Large intestine (tissue), 12 donors: ENCODE results near the gene RO60. TPM values are rescaled to one million over a fixed set of nuclear protein-coding genes. Genes with fewer than 3 reads are reported as not detected.

ENCODE experiments used
- DNase-seq, 2 donors: peaks; one replicate each; pipeline versions ENCODE4 v3.0.0 to v3.0.0-alpha.2; 2013
- H3K27ac ChIP-seq: one replicate; pipeline ENCODE4 v1.5.1; 2013; ENCODE audit warnings: low read length
- H3K27me3 ChIP-seq: 2 replicates; pipeline ENCODE4 v1.6.1; 2013; ENCODE audit warnings: low read length; ENCODE audit not compliant: control insufficient read depth, insufficient read depth
- H3K36me3 ChIP-seq: 2 replicates; pipeline ENCODE4 v1.6.1; 2013; ENCODE audit warnings: low read length; ENCODE audit not compliant: control insufficient read depth, insufficient read depth
- H3K4me1 ChIP-seq: one replicate; pipeline ENCODE4 v1.6.1; 2013; ENCODE audit warnings: low read length; ENCODE audit not compliant: control insufficient read depth, insufficient read depth
- H3K4me3 ChIP-seq: one replicate; pipeline ENCODE4 v1.5.1; 2013; ENCODE audit warnings: low read length
- H3K9me3 ChIP-seq: one replicate; pipeline ENCODE4 v1.6.1; 2013; ENCODE audit warnings: mild to moderate bottlenecking, low read depth, low read length, moderate library complexity; ENCODE audit not compliant: control insufficient read depth
- WGBS: methylation state at CpG from one replicate; pipeline ENCODE4 v1.1.5; 2013; ENCODE audit warnings: low lambda C conversion rate; ENCODE audit not compliant: insufficient coverage; 5-methylcytosine and 5-hydroxymethylcytosine counted together
- long read RNA-seq, 11 donors: transcript quantifications; one replicate each; lab custom pipeline, GENCODE V29; 2026
- polyA plus RNA-seq: library from polyadenylated mRNA; unstranded; fragments of 120-200 nt; gene quantifications from one replicate; pipeline ENCODE4 v1.2.1, GENCODE V29; 2013

RO60 gene
- polyA plus RNA-seq, result 27.9 TPM
- long read RNA-seq, donor 1, partial matches to known transcripts, result 0 of 2 reads
- long read RNA-seq, donor 1, other reads (novel, unspliced or antisense), result 0 of 2 reads
- long read RNA-seq, donor 2, partial matches to known transcripts, result 53 of 59 reads
- long read RNA-seq, donor 2, other reads (novel, unspliced or antisense), result 0 of 59 reads
- long read RNA-seq, donor 3, result 0 reads
- long read RNA-seq, donor 4, partial matches to known transcripts, result 5 of 5 reads
- long read RNA-seq, donor 4, other reads (novel, unspliced or antisense), result 0 of 5 reads
- long read RNA-seq, donor 5, full-length matches to known transcripts, result 4 of 4 reads
- long read RNA-seq, donor 5, partial matches to known transcripts, result 0 of 4 reads
- long read RNA-seq, donor 5, other reads (novel, unspliced or antisense), result 0 of 4 reads
- long read RNA-seq, donor 6, full-length matches to known transcripts, result 3 of 14 reads
- long read RNA-seq, donor 6, partial matches to known transcripts, result 11 of 14 reads
- long read RNA-seq, donor 6, other reads (novel, unspliced or antisense), result 0 of 14 reads
- long read RNA-seq, donor 7, transcript TROVE2-206 (9 exons, 2,143 nt), result major isoform, 6 of 22 reads
- long read RNA-seq, donor 7, partial matches to known transcripts, result 15 of 22 reads
- long read RNA-seq, donor 7, other reads (novel, unspliced or antisense), result 0 of 22 reads
- long read RNA-seq, donor 8, full-length matches to known transcripts, result 7 of 17 reads
- long read RNA-seq, donor 8, partial matches to known transcripts, result 10 of 17 reads
- long read RNA-seq, donor 8, other reads (novel, unspliced or antisense), result 0 of 17 reads
- long read RNA-seq, donor 9, full-length matches to known transcripts, result 4 of 35 reads
- long read RNA-seq, donor 9, partial matches to known transcripts, result 31 of 35 reads
- long read RNA-seq, donor 9, other reads (novel, unspliced or antisense), result 0 of 35 reads
- long read RNA-seq, donor 10, partial matches to known transcripts, result 0 of 5 reads
- long read RNA-seq, donor 10, other reads (novel, unspliced or antisense), result 0 of 5 reads
- long read RNA-seq, donor 11, full-length matches to known transcripts, result 5 of 32 reads
- long read RNA-seq, donor 11, partial matches to known transcripts, result 0 of 32 reads
- long read RNA-seq, donor 11, other reads (novel, unspliced or antisense), result 27 of 32 reads

GRCh38 chr1:193059282-193060114 is at the start of gene RO60, which contains the start of gene UCHL5:
Gene RO60 (plus strand): TSS chr1:193059612. CDS start chr1:193069055, 9,443 bp downstream.
Gene UCHL5 (minus strand): TSS chr1:193059360. CDS start chr1:193059260, 100 bp downstream.
- Histone ChIP-seq H3K36me3 (peaks cover 2% of the 10 kb centered on the region), H3K27me3 (no peaks in the 10 kb centered on the region), H3K9me3 (no peaks in the 10 kb centered on the region), H3K4me3 (peak within 1 kb of the TSS; percentile 91), H3K4me1 (peaks cover 6% of the 10 kb centered on the region), H3K27ac (peak within 1 kb of the TSS; percentile 98)
- peak; percentile 98 to 99 for DNase-seq
- no CpG with 5 or more reads among the region's 74 CpGs for WGBS

- peak in 1 of 2 donors; percentile 38 for DNase-seq
- Histone ChIP-seq H3K36me3 (peaks cover 2% of the 10 kb centered on the region), H3K27me3 (no peaks in the 10 kb centered on the region), H3K4me1 (peaks cover 27% of the 10 kb centered on the region), H3K9me3 (no peaks in the 10 kb centered on the region), H3K27ac (no peak overlapping the region), H3K4me3 (no peak overlapping the region)
- no CpG with 5 or more reads among the region's 1 CpG for WGBS
Measured at GRCh38 chr1:193011406-193011805, 48.0 kb upstream of the RO60 start.

GRCh38 chr1:193013005-193013404 is 46.4 kb upstream of the RO60 start:
- Histone ChIP-seq H3K4me1 (peaks cover 19% of the 10 kb centered on the region), H3K4me3 (no peak overlapping the region), H3K27ac (no peak overlapping the region), H3K9me3 (no peaks in the 10 kb centered on the region), H3K36me3 (peaks cover 2% of the 10 kb centered on the region), H3K27me3 (no peaks in the 10 kb centered on the region)
- DNase-seq, result no peak
- WGBS, result no CpG with 5 or more reads among the region's 2 CpGs

GRCh38 chr1:193013707-193014106 is 45.7 kb upstream of the RO60 start:
- H3K36me3 ChIP-seq, result peaks cover 2% of the 10 kb centered on the region
- H3K27me3 ChIP-seq, result no peaks in the 10 kb centered on the region
- WGBS, result 100% methylated on average over 1 of the region's 7 CpGs
- DNase-seq, result no peak
- no peaks in the 10 kb centered on the region for H3K9me3 ChIP-seq
- H3K27ac ChIP-seq, result peak overlapping the region; percentile 22
- no peak overlapping the region for H3K4me3 ChIP-seq
- peaks cover 13% of the 10 kb centered on the region for H3K4me1 ChIP-seq

GRCh38 chr1:193014400-193014799 is 45.0 kb upstream of the RO60 start:
- H3K36me3 ChIP-seq, result peaks cover 2% of the 10 kb centered on the region
- no peak overlapping the region for H3K27ac ChIP-seq
- no peak for DNase-seq
- 86% methylated on average over 1 of the region's 2 CpGs for WGBS
- no peak overlapping the region for H3K4me3 ChIP-seq
- H3K9me3 ChIP-seq, result no peaks in the 10 kb centered on the region
- no peaks in the 10 kb centered on the region for H3K27me3 ChIP-seq
- peaks cover 9% of the 10 kb centered on the region for H3K4me1 ChIP-seq

GRCh38 chr1:193016788-193017187 is 42.6 kb upstream of the RO60 start:
- Histone ChIP-seq H3K4me3 (no peak overlapping the region), H3K36me3 (peaks cover 2% of the 10 kb centered on the region), H3K9me3 (no peaks in the 10 kb centered on the region), H3K27me3 (no peaks in the 10 kb centered on the region), H3K27ac (no peak overlapping the region), H3K4me1 (peaks cover 4% of the 10 kb centered on the region)
- no peak for DNase-seq

GRCh38 chr1:193019442-193020026 is 39.9 kb upstream of the RO60 start:
- H3K27ac ChIP-seq, result no peak overlapping the region
- no peak overlapping the region for H3K4me3 ChIP-seq
- peak; percentile 43 to 51 for DNase-seq
- H3K36me3 ChIP-seq, result peaks cover 10% of the 10 kb centered on the region
- no peaks in the 10 kb centered on the region for H3K27me3 ChIP-seq
- no peaks in the 10 kb centered on the region for H3K9me3 ChIP-seq
- no peaks in the 10 kb centered on the region for H3K4me1 ChIP-seq

- Histone ChIP-seq H3K9me3 (no peaks in the 10 kb centered on the region), H3K27me3 (no peaks in the 10 kb centered on the region), H3K27ac (no peak overlapping the region), H3K4me1 (no peaks in the 10 kb centered on the region), H3K36me3 (peaks cover 11% of the 10 kb centered on the region), H3K4me3 (no peak overlapping the region)
- no peak for DNase-seq
Measured at GRCh38 chr1:193025218-193025617, 34.2 kb upstream of the RO60 start.

GRCh38 chr1:193030280-193030679 is 29.1 kb upstream of the RO60 start:
- Histone ChIP-seq H3K4me1 (no peaks in the 10 kb centered on the region), H3K27me3 (no peaks in the 10 kb centered on the region), H3K36me3 (peaks cover 3% of the 10 kb centered on the region), H3K27ac (no peak overlapping the region), H3K4me3 (no peak overlapping the region), H3K9me3 (no peaks in the 10 kb centered on the region)
- DNase-seq, result no peak
- WGBS, result 40% methylated on average over 1 of the region's 1 CpG
